ENCODE measurements around the gene NEDD8.

- TF ChIP-seq EZH2 (IDR thresholded peaks at IDR 0.05; ENCODE audit: insufficient read depth, poor library complexity, severe bottlenecking) (no peak), EZH2phosphoT487 (IDR thresholded peaks at IDR 0.05; ENCODE audit: insufficient read depth, low read depth) (no peak)
These were observed 36.7 kb downstream of the NEDD8 start, which contains the start of gene TM9SF1 for GRCh38 chr14:24195186-24196070.

Measured in GM23248 (cell line).